WTC11 (cell line): Measurements from ENCODE around the gene XRCC4. TPM values are rescaled to one million over a fixed set of nuclear protein-coding genes. Genes with fewer than 3 reads are reported as not detected.

ENCODE experiments used
- ATAC-seq: fragments of 200-7000 bp; cut with Tn5 transposase; 2 replicates; pipeline ENCODE4 v1.10.0; 2021; ENCODE audit warnings: mild to moderate bottlenecking, moderate library complexity
- CTCF ChIA-PET: fragments of 300-600 bp; sonication (Branson Sonifier 250); formaldehyde crosslinking; loops from one replicate; lab custom pipeline; 2021; ENCODE audit warnings: antibody characterized with exemption; lab: Charles Lee
- POLR2A ChIA-PET: fragments of 350-600 bp; sonication (Branson Sonifier 250); formaldehyde crosslinking; loops from one replicate; lab custom pipeline; 2021; ENCODE audit warnings: antibody characterized with exemption; lab: Charles Lee
- DNase-seq: peaks from one replicate; pipeline ENCODE4 v3.0.0; 2021; ENCODE audit warnings: low spot score
- H3K27ac Mint-ChIP-seq: 2 replicates; pipeline ENCODE4 v1.8.0; 2021; ENCODE audit warnings: mixed read lengths
- H3K27me3 Mint-ChIP-seq: 2 replicates; pipeline ENCODE4 v1.8.0; 2021; ENCODE audit warnings: low read depth, mild to moderate bottlenecking, moderate library complexity, mixed read lengths
- H3K36me3 Mint-ChIP-seq: 2 replicates; pipeline ENCODE4 v1.8.0; 2021; ENCODE audit warnings: mixed read lengths
- H3K4me1 Mint-ChIP-seq: 2 replicates; pipeline ENCODE4 v1.8.0; 2022; ENCODE audit warnings: mixed read lengths
- H3K4me3 Mint-ChIP-seq: 2 replicates; pipeline ENCODE4 v1.8.0; 2021; ENCODE audit warnings: mild to moderate bottlenecking, moderate library complexity, mixed read lengths
- H3K9me3 Mint-ChIP-seq: 2 replicates; pipeline ENCODE4 v1.8.0; 2021; ENCODE audit warnings: mixed read lengths
- ARID4B ChIP-seq: sonication (generic); formaldehyde crosslinking; IDR thresholded peaks from 2 replicates; pipeline ENCODE4 v1.8.0; 2023; ENCODE audit warnings: missing genetic modification reagents, mild to moderate bottlenecking, borderline replicate concordance
- CREM ChIP-seq: sonication (generic); formaldehyde crosslinking; IDR thresholded peaks from 2 replicates; pipeline ENCODE4 v1.8.1; 2022; ENCODE audit warnings: mild to moderate bottlenecking, missing genetic modification reagents, moderate library complexity
- E2F1 ChIP-seq: sonication (generic); formaldehyde crosslinking; IDR thresholded peaks from 2 replicates; pipeline ENCODE4 v1.8.0; 2022; ENCODE audit warnings: mild to moderate bottlenecking, missing genetic modification reagents
- ELF4 ChIP-seq: sonication (generic); formaldehyde crosslinking; IDR thresholded peaks from 2 replicates; pipeline ENCODE4 v1.8.1; 2022; ENCODE audit warnings: low read depth, mild to moderate bottlenecking, moderate library complexity, missing genetic modification reagents
- EMX1 ChIP-seq: fragments of 250-450 bp; sonication (Bioruptor Pico); IDR thresholded peaks from 2 replicates; pipeline ENCODE4 v1.8.0; 2021; ENCODE audit warnings: mild to moderate bottlenecking
- ETV6 ChIP-seq: sonication (generic); formaldehyde crosslinking; IDR thresholded peaks from 2 replicates; pipeline ENCODE4 v1.8.1; 2022; ENCODE audit warnings: mild to moderate bottlenecking, missing genetic modification reagents
- FOXP1 ChIP-seq: sonication (generic); formaldehyde crosslinking; IDR thresholded peaks from 2 replicates; pipeline ENCODE4 v1.8.0; 2022; ENCODE audit warnings: missing genetic modification reagents, mild to moderate bottlenecking, moderate library complexity, borderline replicate concordance
- HMGA2 ChIP-seq: fragments of 250-450 bp; sonication (Bioruptor Pico); IDR thresholded peaks from 2 replicates; pipeline ENCODE4 v1.4.0; 2021; ENCODE audit warnings: mild to moderate bottlenecking, moderate library complexity
- KAT7 ChIP-seq: sonication (generic); formaldehyde crosslinking; IDR thresholded peaks from 2 replicates; pipeline ENCODE4 v1.8.1; 2023; ENCODE audit warnings: missing genetic modification reagents, mild to moderate bottlenecking, borderline replicate concordance
- MAX ChIP-seq: sonication (generic); formaldehyde crosslinking; IDR thresholded peaks from 2 replicates; pipeline ENCODE4 v1.8.0; 2022; ENCODE audit warnings: mild to moderate bottlenecking, missing genetic modification reagents
- MXD4 ChIP-seq: fragments of 250-450 bp; sonication (Bioruptor Pico); IDR thresholded peaks from 2 replicates; pipeline ENCODE4 v1.8.0; 2021; ENCODE audit warnings: mild to moderate bottlenecking, moderate library complexity, borderline replicate concordance
- RELA ChIP-seq: sonication (generic); formaldehyde crosslinking; IDR thresholded peaks from 2 replicates; pipeline ENCODE4 v1.8.1; 2022; ENCODE audit warnings: missing genetic modification reagents, mild to moderate bottlenecking, borderline replicate concordance
- SMAD3 ChIP-seq: sonication (generic); formaldehyde crosslinking; IDR thresholded peaks from 2 replicates; pipeline ENCODE4 v1.8.0; 2022; ENCODE audit warnings: missing genetic modification reagents, mild to moderate bottlenecking, borderline replicate concordance
- TEAD1 ChIP-seq: sonication (generic); formaldehyde crosslinking; IDR thresholded peaks from 2 replicates; pipeline ENCODE4 v1.8.0; 2022; ENCODE audit warnings: mild to moderate bottlenecking, missing genetic modification reagents
- USF1 ChIP-seq: sonication (generic); formaldehyde crosslinking; IDR thresholded peaks from 2 replicates; pipeline ENCODE4 v1.8.0; 2022; ENCODE audit warnings: mild to moderate bottlenecking, missing genetic modification reagents
- USF2 ChIP-seq: sonication (generic); formaldehyde crosslinking; IDR thresholded peaks from 2 replicates; pipeline ENCODE4 v1.8.1; 2023; ENCODE audit warnings: mild to moderate bottlenecking, missing genetic modification reagents, moderate library complexity
- ZBTB43 ChIP-seq: sonication (generic); formaldehyde crosslinking; IDR thresholded peaks from 2 replicates; pipeline ENCODE4 v1.8.1; 2023; ENCODE audit warnings: mild to moderate bottlenecking, missing genetic modification reagents
- ZNF121 ChIP-seq: sonication (generic); formaldehyde crosslinking; IDR thresholded peaks from 2 replicates; pipeline ENCODE4 v1.8.0; 2023; ENCODE audit warnings: missing genetic modification reagents
- ZNF232 ChIP-seq: sonication (generic); formaldehyde crosslinking; IDR thresholded peaks from 2 replicates; pipeline ENCODE4 v1.8.0; 2022; ENCODE audit warnings: mild to moderate bottlenecking, missing genetic modification reagents
- total RNA-seq: library from RNA; stranded (reverse); gene quantifications from 3 replicates; pipeline ENCODE4 v1.2.3, GENCODE V29; 2021
- TF ChIP-seq, protein P1 (sequence below): sonication (generic); formaldehyde crosslinking; IDR thresholded peaks from 2 replicates; pipeline ENCODE4 v1.8.0; 2023; ENCODE audit warnings: mild to moderate bottlenecking, missing genetic modification reagents
- TF ChIP-seq, protein P2 (sequence below): fragments of 250-450 bp; sonication (Bioruptor Pico); IDR thresholded peaks from 2 replicates; pipeline ENCODE4 v1.9.0; 2021; ENCODE audit warnings: mild to moderate bottlenecking
- TF ChIP-seq, protein P3 (sequence below): sonication (generic); formaldehyde crosslinking; IDR thresholded peaks from 2 replicates; pipeline ENCODE4 v1.8.1; 2022; ENCODE audit warnings: low read depth, missing genetic modification reagents, borderline replicate concordance

Gene XRCC4
- total RNA-seq, 1 experiment from 2014 or later = 13.5 TPM

- Mint-ChIP-seq H3K36me3 (no peaks in the 10 kb centered on the region), H3K27me3 (no peaks in the 10 kb centered on the region), H3K9me3 (peaks cover 6% of the 10 kb centered on the region), H3K27ac (no peak overlapping the region), H3K4me1 (no peaks in the 10 kb centered on the region), H3K4me3 (no peak overlapping the region)
- POLR2A ChIA-PET = no interaction called here
- DNase-seq = no peak
- TF ChIP-seq HMGA2 = no peak
- no peak for TF ChIP-seq MXD4 (CRISPR knock-in tag)
- no peak for TF ChIP-seq EMX1 (CRISPR knock-in tag)
- TF ChIP-seq TEAD1 = no peak
- TF ChIP-seq, protein P1, sequence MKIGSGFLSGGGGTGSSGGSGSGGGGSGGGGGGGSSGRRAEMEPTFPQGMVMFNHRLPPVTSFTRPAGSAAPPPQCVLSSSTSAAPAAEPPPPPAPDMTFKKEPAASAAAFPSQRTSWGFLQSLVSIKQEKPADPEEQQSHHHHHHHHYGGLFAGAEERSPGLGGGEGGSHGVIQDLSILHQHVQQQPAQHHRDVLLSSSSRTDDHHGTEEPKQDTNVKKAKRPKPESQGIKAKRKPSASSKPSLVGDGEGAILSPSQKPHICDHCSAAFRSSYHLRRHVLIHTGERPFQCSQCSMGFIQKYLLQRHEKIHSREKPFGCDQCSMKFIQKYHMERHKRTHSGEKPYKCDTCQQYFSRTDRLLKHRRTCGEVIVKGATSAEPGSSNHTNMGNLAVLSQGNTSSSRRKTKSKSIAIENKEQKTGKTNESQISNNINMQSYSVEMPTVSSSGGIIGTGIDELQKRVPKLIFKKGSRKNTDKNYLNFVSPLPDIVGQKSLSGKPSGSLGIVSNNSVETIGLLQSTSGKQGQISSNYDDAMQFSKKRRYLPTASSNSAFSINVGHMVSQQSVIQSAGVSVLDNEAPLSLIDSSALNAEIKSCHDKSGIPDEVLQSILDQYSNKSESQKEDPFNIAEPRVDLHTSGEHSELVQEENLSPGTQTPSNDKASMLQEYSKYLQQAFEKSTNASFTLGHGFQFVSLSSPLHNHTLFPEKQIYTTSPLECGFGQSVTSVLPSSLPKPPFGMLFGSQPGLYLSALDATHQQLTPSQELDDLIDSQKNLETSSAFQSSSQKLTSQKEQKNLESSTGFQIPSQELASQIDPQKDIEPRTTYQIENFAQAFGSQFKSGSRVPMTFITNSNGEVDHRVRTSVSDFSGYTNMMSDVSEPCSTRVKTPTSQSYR (CRISPR knock-in tag) = no peak
- TF ChIP-seq FOXP1 (CRISPR knock-in tag) = no peak
- no peak for TF ChIP-seq E2F1 (CRISPR knock-in tag)
- TF ChIP-seq USF1 (CRISPR knock-in tag) = no peak
- no peak for TF ChIP-seq ZBTB43 (CRISPR knock-in tag)
- TF ChIP-seq ETV6 (CRISPR knock-in tag) = no peak
- TF ChIP-seq KAT7 = no peak
- TF ChIP-seq USF2 = no peak
- CTCF ChIA-PET = no interaction called here
- no peak for ATAC-seq
These were observed 65.2 kb downstream of the XRCC4 start for GRCh38 chr5:83142526-83142925.

GRCh38 chr5:83145241-83145640, 67.9 kb downstream of the XRCC4 start:
- H3K27ac Mint-ChIP-seq = no peak overlapping the region
- no peak overlapping the region for H3K4me3 Mint-ChIP-seq
- H3K9me3 Mint-ChIP-seq = peaks cover 6% of the 10 kb centered on the region
- DNase-seq (no peak), ATAC-seq (no peak)
- TF ChIP-seq ELF4 = no peak
- TF ChIP-seq SMAD3 (CRISPR knock-in tag) = no peak
- no peak for TF ChIP-seq RELA
- TF ChIP-seq, protein P2, sequence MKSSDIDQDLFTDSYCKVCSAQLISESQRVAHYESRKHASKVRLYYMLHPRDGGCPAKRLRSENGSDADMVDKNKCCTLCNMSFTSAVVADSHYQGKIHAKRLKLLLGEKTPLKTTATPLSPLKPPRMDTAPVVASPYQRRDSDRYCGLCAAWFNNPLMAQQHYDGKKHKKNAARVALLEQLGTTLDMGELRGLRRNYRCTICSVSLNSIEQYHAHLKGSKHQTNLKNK (CRISPR knock-in tag) = no peak
- TF ChIP-seq CREM (CRISPR knock-in tag) = no peak
- TF ChIP-seq ZNF232 = no peak
- no peak for TF ChIP-seq MAX (CRISPR knock-in tag)
- TF ChIP-seq ZNF121 = no peak
- TF ChIP-seq, protein P3, sequence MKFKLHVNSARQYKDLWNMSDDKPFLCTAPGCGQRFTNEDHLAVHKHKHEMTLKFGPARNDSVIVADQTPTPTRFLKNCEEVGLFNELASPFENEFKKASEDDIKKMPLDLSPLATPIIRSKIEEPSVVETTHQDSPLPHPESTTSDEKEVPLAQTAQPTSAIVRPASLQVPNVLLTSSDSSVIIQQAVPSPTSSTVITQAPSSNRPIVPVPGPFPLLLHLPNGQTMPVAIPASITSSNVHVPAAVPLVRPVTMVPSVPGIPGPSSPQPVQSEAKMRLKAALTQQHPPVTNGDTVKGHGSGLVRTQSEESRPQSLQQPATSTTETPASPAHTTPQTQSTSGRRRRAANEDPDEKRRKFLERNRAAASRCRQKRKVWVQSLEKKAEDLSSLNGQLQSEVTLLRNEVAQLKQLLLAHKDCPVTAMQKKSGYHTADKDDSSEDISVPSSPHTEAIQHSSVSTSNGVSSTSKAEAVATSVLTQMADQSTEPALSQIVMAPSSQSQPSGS = no peak
- no peak for TF ChIP-seq FOXP1 (CRISPR knock-in tag)
- no peak for TF ChIP-seq ETV6 (CRISPR knock-in tag)
- TF ChIP-seq ARID4B = no peak
- no peaks in the 10 kb centered on the region for H3K4me1 Mint-ChIP-seq
- CTCF ChIA-PET = no interaction called here
- POLR2A ChIA-PET = interaction anchor here (0.6 kb wide), 1 partner anchor 88 kb away, joined by 3 read pairs; no protein-coding TSS in a partner anchor
- no peaks in the 10 kb centered on the region for H3K27me3 Mint-ChIP-seq
- H3K36me3 Mint-ChIP-seq = no peaks in the 10 kb centered on the region
